Measurements from ENCODE around the gene HSPA4L. TPM values are rescaled to one million over a fixed set of nuclear protein-coding genes. Genes with fewer than 3 reads are reported as not detected.
A peak's percentile ranks its signal among the peaks of the same experiment; 100 is the strongest.

The HSPA4L gene
- total and polyA plus RNA-seq, 10 of the 15 experiments (the other 5 are each of a cell fraction or from before 2014, with no cell fraction given), result 8.6 to 40.5 (median 21.4) TPM

- TF ChIP-seq RFX5 (IDR thresholded peaks at IDR 0.05; ENCODE audit: low read depth, low read length), result no peak
- TF ChIP-seq SREBF2 (IDR thresholded peaks at IDR 0.05; ENCODE audit: low read length), result no peak
- TF ChIP-seq SIX5 (IDR thresholded peaks at IDR 0.05; ENCODE audit: low read depth, low read length, severe bottlenecking), result no peak
- TF ChIP-seq, protein P1, sequence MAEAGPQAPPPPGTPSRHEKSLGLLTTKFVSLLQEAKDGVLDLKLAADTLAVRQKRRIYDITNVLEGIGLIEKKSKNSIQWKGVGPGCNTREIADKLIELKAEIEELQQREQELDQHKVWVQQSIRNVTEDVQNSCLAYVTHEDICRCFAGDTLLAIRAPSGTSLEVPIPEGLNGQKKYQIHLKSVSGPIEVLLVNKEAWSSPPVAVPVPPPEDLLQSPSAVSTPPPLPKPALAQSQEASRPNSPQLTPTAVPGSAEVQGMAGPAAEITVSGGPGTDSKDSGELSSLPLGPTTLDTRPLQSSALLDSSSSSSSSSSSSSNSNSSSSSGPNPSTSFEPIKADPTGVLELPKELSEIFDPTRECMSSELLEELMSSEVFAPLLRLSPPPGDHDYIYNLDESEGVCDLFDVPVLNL (IDR thresholded peaks at IDR 0.05; ENCODE audit: low read depth, low read length), result no peak
Measured at GRCh38 chr4:127888559-127888958, 106.4 kb downstream of the HSPA4L start (continued).

GRCh38 chr4:127889903-127890302 lies 107.8 kb downstream of the HSPA4L start:
- no peak overlapping the region for H3K4me2 ChIP-seq (ENCODE audit: control insufficient read depth, insufficient read depth)
- in situ Hi-C loops (cut with MboI), result no loop called here
- no peak overlapping the region for H3K9ac ChIP-seq (ENCODE audit: control insufficient read depth, insufficient read depth, low read length)
- FAIRE-seq, result no peak
- BruUV-seq (replicated peaks), result no TSS peak
- no peaks in the 10 kb centered on the region for H3K4me1 ChIP-seq (ENCODE audit: control insufficient read depth, insufficient read depth, low read length)
- no peak for DNase-seq (ENCODE audit: low read depth, low spot score)
- H3K79me2 ChIP-seq (ENCODE audit: control insufficient read depth, insufficient read depth, low read length), result peaks cover 12% of the 10 kb centered on the region
- H3K36me3 ChIP-seq (ENCODE audit: control insufficient read depth in 2 of 2, insufficient read depth in 2 of 2, low read length in 1 of 2), result peaks cover 0 to 17% of the 10 kb centered on the region in 2 experiments
- H3K27ac ChIP-seq (ENCODE audit: control insufficient read depth, insufficient read depth), result no peak overlapping the region
- ATAC-seq, result peak; percentile 74
- H3K4me3 ChIP-seq, result no peak overlapping the region
- WGBS (ENCODE audit: insufficient coverage, insufficient replicate concordance, low lambda C conversion rate, missing lambda C conversion rate), result 96% methylated on average over 3 of the region's 3 CpGs
- no peaks in the 10 kb centered on the region for H3K9me3 ChIP-seq (replicated peaks; ENCODE audit: control insufficient read depth, insufficient read depth, low read length)
- ChIA-PET CTCF (interaction anchor here (0.8 to 1.2 kb wide), 4 partner anchors 10 to 161 kb away, joined by 3 to 4 read pairs (median 4); partner anchors contain the start of gene PLK4), SMC1A (ENCODE audit: uncharacterized antibody, unreplicated experiment) (interaction anchor here (0.7 to 1.8 kb wide), 7 partner anchors 12 to 78 kb away, joined by 3 to 7 read pairs (median 3); partner anchors contain the start of gene ABHD18), RAD21 (ENCODE audit: unreplicated experiment) (interaction anchor here (1.1 to 1.7 kb wide), 4 partner anchors 8 to 106 kb away, joined by 3 to 6 read pairs (median 4); no protein-coding TSS in a partner anchor), POLR2A (interaction anchor here (0.9 to 1.9 kb wide), 3 partner anchors 9 to 108 kb away, joined by 3 to 8 read pairs (median 8); partner anchors contain the start of genes HSPA4L and PLK4)
- no peaks in the 10 kb centered on the region for H4K20me1 ChIP-seq (ENCODE audit: control insufficient read depth, insufficient read depth)
- no peak overlapping the region for H2AFZ ChIP-seq (ENCODE audit: control insufficient read depth, low read depth, low read length)
- H3K27me3 ChIP-seq (replicated peaks in 1 of 2; ENCODE audit: control insufficient read depth in 2 of 2, insufficient read depth in 2 of 2, low read length in 1 of 2), result no peaks in the 10 kb centered on the region
- intact Hi-C loops (cut with micrococcal nuclease; ENCODE audit: unreplicated experiment), result loop anchor here (10.0 kb wide), 1 partner anchor 285 kb away; no protein-coding TSS in a partner anchor
- peak; percentile 81 for TF ChIP-seq SPI1 (IDR thresholded peaks at IDR 0.05; ENCODE audit: borderline replicate concordance, insufficient read depth, low read depth, low read length)
- TF ChIP-seq, protein P2, sequence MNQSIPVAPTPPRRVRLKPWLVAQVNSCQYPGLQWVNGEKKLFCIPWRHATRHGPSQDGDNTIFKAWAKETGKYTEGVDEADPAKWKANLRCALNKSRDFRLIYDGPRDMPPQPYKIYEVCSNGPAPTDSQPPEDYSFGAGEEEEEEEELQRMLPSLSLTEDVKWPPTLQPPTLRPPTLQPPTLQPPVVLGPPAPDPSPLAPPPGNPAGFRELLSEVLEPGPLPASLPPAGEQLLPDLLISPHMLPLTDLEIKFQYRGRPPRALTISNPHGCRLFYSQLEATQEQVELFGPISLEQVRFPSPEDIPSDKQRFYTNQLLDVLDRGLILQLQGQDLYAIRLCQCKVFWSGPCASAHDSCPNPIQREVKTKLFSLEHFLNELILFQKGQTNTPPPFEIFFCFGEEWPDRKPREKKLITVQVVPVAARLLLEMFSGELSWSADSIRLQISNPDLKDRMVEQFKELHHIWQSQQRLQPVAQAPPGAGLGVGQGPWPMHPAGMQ (IDR thresholded peaks at IDR 0.05; ENCODE audit: borderline replicate concordance), result no peak

Other genes with a start within 250 kb of the HSPA4L start
- not detected in 2 replicates for gene INTU, start 149.4 kb upstream of the HSPA4L start, total RNA-seq (2014; rRNA removed)
- gene INTU, start 149.4 kb upstream of the HSPA4L start, total RNA-seq (2014; rRNA removed; fragmentation: Illumina TruSeq; extraction: Trizol), result under 0.01 TPM in 1 of 2 replicates, not detected in the other
- 0.15 TPM in 1 of 2 replicates, not detected in the other for gene INTU, start 149.4 kb upstream of the HSPA4L start, total RNA-seq (2021)
- 0.03 and 0.04 TPM in 2 replicates for gene INTU, start 149.4 kb upstream of the HSPA4L start, polyA plus RNA-seq (2011; rRNA removed)
- gene INTU, start 149.4 kb upstream of the HSPA4L start, polyA plus RNA-seq (2014; fragmentation: Illumina TruSeq; extraction: Trizol), result under 0.01 TPM in 1 of 2 replicates, not detected in the other
- under 1 TPM in 1 of 2 experiments, not detected in 1; 0.02 TPM for gene INTU, start 149.4 kb upstream of the HSPA4L start, polyA plus RNA-seq (2014; fragmentation: Nextera tagmentation; extraction: Ambion mirVana)
- gene INTU, start 149.4 kb upstream of the HSPA4L start, polyA plus RNA-seq (2014; rRNA removed), result under 0.01 TPM in 1 of 2 replicates, not detected in the other
- gene INTU, start 149.4 kb upstream of the HSPA4L start, polyA plus RNA-seq (2016; fragmentation: Nextera tagmentation; extraction: Ambion mirVana), result not detected
- gene SLC25A31, start 51.9 kb upstream of the HSPA4L start, total RNA-seq (2014; rRNA removed), result not detected in 2 replicates
- gene SLC25A31, start 51.9 kb upstream of the HSPA4L start, total RNA-seq (2014; rRNA removed; fragmentation: Illumina TruSeq; extraction: Trizol), result not detected in 2 replicates
- gene SLC25A31, start 51.9 kb upstream of the HSPA4L start, total RNA-seq (2021), result not detected in 2 replicates
- gene SLC25A31, start 51.9 kb upstream of the HSPA4L start, polyA plus RNA-seq (2011; rRNA removed), result not detected in 2 replicates
- not detected in 2 replicates for gene SLC25A31, start 51.9 kb upstream of the HSPA4L start, polyA plus RNA-seq (2014; fragmentation: Illumina TruSeq; extraction: Trizol)
- gene SLC25A31, start 51.9 kb upstream of the HSPA4L start, polyA plus RNA-seq (2014; fragmentation: Nextera tagmentation; extraction: Ambion mirVana), result not detected
- not detected in 2 replicates for gene SLC25A31, start 51.9 kb upstream of the HSPA4L start, polyA plus RNA-seq (2014; rRNA removed)
- not detected for gene SLC25A31, start 51.9 kb upstream of the HSPA4L start, polyA plus RNA-seq (2016; fragmentation: Nextera tagmentation; extraction: Ambion mirVana)
- 49.1 and 49.2 TPM in 2 replicates for gene PLK4, start 98.6 kb downstream of the HSPA4L start, total RNA-seq (2014; rRNA removed)
- gene PLK4, start 98.6 kb downstream of the HSPA4L start, total RNA-seq (2014; rRNA removed; fragmentation: Illumina TruSeq; extraction: Trizol), result 40.1 and 46.4 TPM in 2 replicates
- gene PLK4, start 98.6 kb downstream of the HSPA4L start, total RNA-seq (2021), result 34.7 and 34.8 TPM in 2 replicates
- gene PLK4, start 98.6 kb downstream of the HSPA4L start, polyA plus RNA-seq (2011; rRNA removed), result 54.9 and 90.6 TPM in 2 replicates
- gene PLK4, start 98.6 kb downstream of the HSPA4L start, polyA plus RNA-seq (2014; fragmentation: Illumina TruSeq; extraction: Trizol), result 48.4 and 65.1 TPM in 2 replicates
- 10 to 100 TPM; 16.6 to 17.5 TPM for gene PLK4, start 98.6 kb downstream of the HSPA4L start, polyA plus RNA-seq (2014; fragmentation: Nextera tagmentation; extraction: Ambion mirVana)
- gene PLK4, start 98.6 kb downstream of the HSPA4L start, polyA plus RNA-seq (2014; rRNA removed), result 55.3 and 61.1 TPM in 2 replicates
- 10 to 100 TPM; 44.4 to 45.3 TPM for gene PLK4, start 98.6 kb downstream of the HSPA4L start, polyA plus RNA-seq (2016; fragmentation: Nextera tagmentation; extraction: Ambion mirVana)
- 19.4 and 21.7 TPM in 2 replicates for gene MFSD8, start 182.9 kb downstream of the HSPA4L start, total RNA-seq (2014; rRNA removed)
- 18.4 and 18.6 TPM in 2 replicates for gene MFSD8, start 182.9 kb downstream of the HSPA4L start, total RNA-seq (2014; rRNA removed; fragmentation: Illumina TruSeq; extraction: Trizol)
- 13.5 and 17.0 TPM in 2 replicates for gene MFSD8, start 182.9 kb downstream of the HSPA4L start, total RNA-seq (2021)
- gene MFSD8, start 182.9 kb downstream of the HSPA4L start, polyA plus RNA-seq (2011; rRNA removed), result 27.7 and 45.4 TPM in 2 replicates
- gene MFSD8, start 182.9 kb downstream of the HSPA4L start, polyA plus RNA-seq (2014; fragmentation: Illumina TruSeq; extraction: Trizol), result 12.7 and 15.8 TPM in 2 replicates
- gene MFSD8, start 182.9 kb downstream of the HSPA4L start, polyA plus RNA-seq (2014; fragmentation: Nextera tagmentation; extraction: Ambion mirVana), result 10 to 100 TPM; 18.2 to 29.9 TPM
- 11.2 and 13.2 TPM in 2 replicates for gene MFSD8, start 182.9 kb downstream of the HSPA4L start, polyA plus RNA-seq (2014; rRNA removed)
- gene MFSD8, start 182.9 kb downstream of the HSPA4L start, polyA plus RNA-seq (2016; fragmentation: Nextera tagmentation; extraction: Ambion mirVana), result 10 to 100 TPM; 16.8 to 18.8 TPM
- gene ABHD18, start 183.1 kb downstream of the HSPA4L start, total RNA-seq (2014; rRNA removed), result 9.2 and 12.9 TPM in 2 replicates
- gene ABHD18, start 183.1 kb downstream of the HSPA4L start, total RNA-seq (2014; rRNA removed; fragmentation: Illumina TruSeq; extraction: Trizol), result 13.5 and 14.6 TPM in 2 replicates
- 10.4 and 11.1 TPM in 2 replicates for gene ABHD18, start 183.1 kb downstream of the HSPA4L start, total RNA-seq (2021)
- 10.1 and 16.3 TPM in 2 replicates for gene ABHD18, start 183.1 kb downstream of the HSPA4L start, polyA plus RNA-seq (2011; rRNA removed)
- gene ABHD18, start 183.1 kb downstream of the HSPA4L start, polyA plus RNA-seq (2014; fragmentation: Illumina TruSeq; extraction: Trizol), result 13.3 and 17.7 TPM in 2 replicates
- gene ABHD18, start 183.1 kb downstream of the HSPA4L start, polyA plus RNA-seq (2014; fragmentation: Nextera tagmentation; extraction: Ambion mirVana), result 1 to 10 TPM; 3.4 to 3.5 TPM
- 7.3 and 8.3 TPM in 2 replicates for gene ABHD18, start 183.1 kb downstream of the HSPA4L start, polyA plus RNA-seq (2014; rRNA removed)
- gene ABHD18, start 183.1 kb downstream of the HSPA4L start, polyA plus RNA-seq (2016; fragmentation: Nextera tagmentation; extraction: Ambion mirVana), result 10 to 100 TPM in 1 of 2 experiments, 1 to 10 TPM in 1; 8.7 to 11.6 TPM